CD14-positive monocyte (primary cell): ENCODE data around the gene NOSIP. TPM values are rescaled to one million over a fixed set of nuclear protein-coding genes. Genes with fewer than 3 reads are reported as not detected.

Source experiments
- DNase-seq, 3 donors: peaks; one replicate each; pipeline ENCODE4 v3.0.0-alpha.2; 2011 to 2022
- H2AFZ ChIP-seq: 2 replicates; pipeline ENCODE4 v1.6.0; 2012; ENCODE audit warnings: mild to moderate bottlenecking, low read depth, low read length, inconsistent platforms; ENCODE audit not compliant: insufficient read depth, poor library complexity, severe bottlenecking
- H3K27ac ChIP-seq, 2 donors: 1 replicate in 1 of 2; 2 replicates in 1 of 2; pipeline ENCODE4 v1.5.1; 2012 to 2013; ENCODE audit warnings: low read length in 2 of 2, control low read depth in 1 of 2, inconsistent platforms in 1 of 2, low read depth in 1 of 2, mild to moderate bottlenecking in 1 of 2
- H3K27me3 ChIP-seq, 2 donors: one replicate each; pipeline versions ENCODE4 v1.6.0 to v1.6.1; 2011 to 2013; ENCODE audit warnings: low read length in 2 of 2; ENCODE audit not compliant: control insufficient read depth in 2 of 2, insufficient read depth in 2 of 2
- H3K36me3 ChIP-seq, 2 donors: replicated peaks in 1 of 2; 1 replicate in 1 of 2; 2 replicates in 1 of 2; pipeline versions ENCODE4 v1.5.1 to v1.6.1; 2012 to 2013; ENCODE audit warnings: low read length in 2 of 2, control low read depth in 1 of 2, inconsistent platforms in 1 of 2, mild to moderate bottlenecking in 1 of 2; ENCODE audit not compliant: insufficient read depth in 2 of 2, control insufficient read depth in 1 of 2
- H3K4me1 ChIP-seq, 2 donors: 1 replicate in 1 of 2; 2 replicates in 1 of 2; pipeline versions ENCODE4 v1.5.1 to v1.6.1; 2012 to 2013; ENCODE audit warnings: low read length in 2 of 2, control low read depth in 1 of 2, inconsistent platforms in 1 of 2, mild to moderate bottlenecking in 1 of 2, moderate library complexity in 1 of 2; ENCODE audit not compliant: insufficient read depth in 2 of 2, control insufficient read depth in 1 of 2
- H3K4me2 ChIP-seq: replicated peaks from 2 replicates; pipeline ENCODE3; 2012; ENCODE audit warnings: low read length, moderate library complexity, mild to moderate bottlenecking; ENCODE audit not compliant: poor library complexity, severe bottlenecking; ENCODE audit errors: extremely low read depth
- H3K4me3 ChIP-seq, 3 experiments: fragments of 200-600 bp in 1 of 3; sonication (generic) in 1 of 3; replicated peaks in 1 of 3; 1 replicate in 2 of 3; 2 replicates in 1 of 3; pipeline ENCODE4 v1.5.1; 2011 to 2013; ENCODE audit warnings: low read length in 3 of 3, mild to moderate bottlenecking in 3 of 3, control low read depth in 2 of 3, low read depth in 2 of 3, inconsistent platforms in 1 of 3, moderate library complexity in 1 of 3
- H3K79me2 ChIP-seq: 2 replicates; pipeline ENCODE4 v1.6.0; 2012; ENCODE audit warnings: mild to moderate bottlenecking, control low read depth, inconsistent platforms, low read length, moderate library complexity; ENCODE audit not compliant: insufficient read depth
- H3K9ac ChIP-seq: 2 replicates; pipeline ENCODE4 v1.6.0; 2017; ENCODE audit warnings: low read length, mild to moderate bottlenecking; ENCODE audit not compliant: insufficient read depth, poor library complexity, severe bottlenecking
- H3K9me3 ChIP-seq, 2 donors: replicated peaks in 1 of 2; 1 replicate in 1 of 2; 2 replicates in 1 of 2; pipeline versions ENCODE4 v1.5.1 to v1.6.1; 2012 to 2013; ENCODE audit warnings: low read length in 2 of 2, control low read depth in 1 of 2; ENCODE audit not compliant: control insufficient read depth in 1 of 2, insufficient read depth in 1 of 2
- H4K20me1 ChIP-seq: 2 replicates; pipeline ENCODE4 v1.6.0; 2012; ENCODE audit warnings: mild to moderate bottlenecking, low read length, control low read depth, moderate library complexity; ENCODE audit not compliant: insufficient read depth
- H3K27ac Mint-ChIP-seq, 7 donors: one replicate each; pipeline ENCODE4 v1.8.0; 2020; ENCODE audit warnings: mild to moderate bottlenecking in 7 of 7, mixed read lengths in 7 of 7, moderate library complexity in 6 of 7, inconsistent platforms in 2 of 7
- H3K27me3 Mint-ChIP-seq, 3 donors: one replicate each; pipeline ENCODE4 v1.8.0; 2021 to 2022; ENCODE audit warnings: low read depth in 3 of 3, mild to moderate bottlenecking in 3 of 3, mixed read lengths in 3 of 3, moderate library complexity in 3 of 3, inconsistent platforms in 1 of 3
- H3K36me3 Mint-ChIP-seq, 2 donors: one replicate each; pipeline ENCODE4 v1.8.0; 2020; ENCODE audit warnings: mixed read lengths in 2 of 2, inconsistent platforms in 1 of 2, mild to moderate bottlenecking in 1 of 2
- H3K4me1 Mint-ChIP-seq: one replicate; pipeline ENCODE4 v1.8.0; 2020; ENCODE audit warnings: mild to moderate bottlenecking, mixed read lengths
- H3K4me3 Mint-ChIP-seq, 2 donors: one replicate each; pipeline ENCODE4 v1.8.0; 2020; ENCODE audit warnings: mild to moderate bottlenecking in 2 of 2, mixed read lengths in 2 of 2, moderate library complexity in 1 of 2
- H3K9me3 Mint-ChIP-seq, 7 donors: one replicate each; pipeline ENCODE4 v1.8.0; 2020 to 2022; ENCODE audit warnings: mixed read lengths in 7 of 7, mild to moderate bottlenecking in 6 of 7, moderate library complexity in 6 of 7, inconsistent platforms in 2 of 7
- WGBS: methylation state at CpG from one replicate; pipeline ENCODE4 v1.1.5; 2013; ENCODE audit warnings: missing lambda C conversion rate; ENCODE audit not compliant: insufficient coverage; 5-methylcytosine and 5-hydroxymethylcytosine counted together
- intact Hi-C, 2 donors: fragments of 100-400 bp; cut with micrococcal nuclease; formaldehyde crosslinking; loops; one replicate each; pipeline versions ENCODE4 v1.15.0 to v1.15.1; 2023
- polyA plus RNA-seq, 3 donors: library from polyadenylated mRNA; depleted of rRNA in 1 of 3; unstranded in 2 of 3; stranded (reverse) in 1 of 3; fragments of 300-500 nt in 2 of 3; fragments of >200 nt in 1 of 3; fragmentation: Illumina TruSeq in 2 of 3; gene quantifications; 1 replicate in 2 of 3; 2 replicates in 1 of 3; pipeline ENCODE4 v1.2.3, GENCODE V29; 2012 to 2021
- TF ChIP-seq, protein P1 (sequence below): fragments of 200-600 bp; IDR thresholded peaks from one replicate; pipeline ENCODE4 v1.8.0; 2022; ENCODE audit warnings: antibody characterized with exemption, mild to moderate bottlenecking

The NOSIP gene
- polyA plus RNA-seq, 3 donors: 63.4 to 120 (median 96.4) TPM

DNA sequence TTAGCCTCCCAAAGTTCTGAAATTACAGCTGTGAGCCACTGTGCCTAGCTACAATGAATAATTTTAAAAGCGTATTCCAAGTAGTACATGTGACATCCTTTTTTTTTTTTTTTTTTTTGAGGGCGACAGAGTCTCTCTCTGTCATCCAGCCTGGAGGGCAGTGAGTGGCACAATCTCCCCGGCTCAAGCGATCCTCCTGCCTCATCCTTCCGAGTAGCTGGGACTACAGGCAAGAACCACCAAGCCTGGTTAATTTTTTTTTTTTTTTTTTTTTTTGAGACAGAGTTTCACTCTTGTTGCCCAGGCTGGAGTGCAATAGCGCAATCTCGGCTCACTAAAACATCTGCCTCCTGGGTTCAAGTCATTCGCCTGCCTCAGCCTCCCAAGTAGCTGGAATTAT is 6.9 kb upstream of the NOSIP start:
- Mint-ChIP-seq H3K9me3 (no peaks in the 10 kb centered on the region), H3K27ac (no peak overlapping the region), H3K4me3 (no peak overlapping the region), H3K36me3 (no peaks in the 10 kb centered on the region), H3K27me3 (peaks cover 1 to 10% (median 3%) of the 10 kb centered on the region in 3 donors), H3K4me1 (peaks cover 11% of the 10 kb centered on the region)
- DNase-seq: no peak
- no peaks in the 10 kb centered on the region for H3K36me3 ChIP-seq
- WGBS: no CpG with 5 or more reads among the region's 8 CpGs
- peaks cover 8% of the 10 kb centered on the region for H3K79me2 ChIP-seq
- H3K4me3 ChIP-seq: no peak overlapping the region
- H3K9me3 ChIP-seq: no peaks in the 10 kb centered on the region
- H3K9ac ChIP-seq: no peak overlapping the region
- no peak overlapping the region for H3K27ac ChIP-seq
- TF ChIP-seq, protein P1, sequence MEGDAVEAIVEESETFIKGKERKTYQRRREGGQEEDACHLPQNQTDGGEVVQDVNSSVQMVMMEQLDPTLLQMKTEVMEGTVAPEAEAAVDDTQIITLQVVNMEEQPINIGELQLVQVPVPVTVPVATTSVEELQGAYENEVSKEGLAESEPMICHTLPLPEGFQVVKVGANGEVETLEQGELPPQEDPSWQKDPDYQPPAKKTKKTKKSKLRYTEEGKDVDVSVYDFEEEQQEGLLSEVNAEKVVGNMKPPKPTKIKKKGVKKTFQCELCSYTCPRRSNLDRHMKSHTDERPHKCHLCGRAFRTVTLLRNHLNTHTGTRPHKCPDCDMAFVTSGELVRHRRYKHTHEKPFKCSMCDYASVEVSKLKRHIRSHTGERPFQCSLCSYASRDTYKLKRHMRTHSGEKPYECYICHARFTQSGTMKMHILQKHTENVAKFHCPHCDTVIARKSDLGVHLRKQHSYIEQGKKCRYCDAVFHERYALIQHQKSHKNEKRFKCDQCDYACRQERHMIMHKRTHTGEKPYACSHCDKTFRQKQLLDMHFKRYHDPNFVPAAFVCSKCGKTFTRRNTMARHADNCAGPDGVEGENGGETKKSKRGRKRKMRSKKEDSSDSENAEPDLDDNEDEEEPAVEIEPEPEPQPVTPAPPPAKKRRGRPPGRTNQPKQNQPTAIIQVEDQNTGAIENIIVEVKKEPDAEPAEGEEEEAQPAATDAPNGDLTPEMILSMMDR: no peak
- H3K4me2 ChIP-seq: no peak overlapping the region
- H3K27me3 ChIP-seq: no peaks in the 10 kb centered on the region
- intact Hi-C loops: no loop called here
- H4K20me1 ChIP-seq: peaks cover 5% of the 10 kb centered on the region
- peaks cover 9 to 18% of the 10 kb centered on the region in 2 donors for H3K4me1 ChIP-seq
- no peak overlapping the region for H2AFZ ChIP-seq

DNA sequence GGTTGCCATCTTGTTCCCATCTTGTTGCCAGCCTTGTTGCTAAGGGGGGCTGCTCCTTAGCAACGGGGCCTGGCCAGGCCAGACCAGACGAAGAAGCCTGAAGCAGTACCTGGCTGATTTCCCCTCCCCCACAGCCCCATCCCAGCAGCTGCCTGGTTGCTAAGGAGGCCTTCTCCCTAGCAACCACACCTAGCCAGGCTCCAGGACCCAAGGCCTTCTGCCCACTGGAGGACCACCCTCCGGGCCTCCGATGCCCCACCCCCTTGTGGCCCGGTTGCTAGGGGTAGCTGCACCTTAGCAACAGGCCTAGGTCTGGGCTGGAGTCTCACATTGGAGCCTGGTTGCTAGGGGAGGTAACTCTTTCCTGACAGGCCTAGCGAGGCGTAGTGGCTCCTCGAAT is 4.7 kb upstream of the NOSIP start:
- Histone ChIP-seq H3K4me3 (no peak overlapping the region), H3K79me2 (peaks cover 6% of the 10 kb centered on the region), H3K4me1 (peaks cover 7 to 15% of the 10 kb centered on the region in 2 donors), H4K20me1 (no peaks in the 10 kb centered on the region), H3K9me3 (no peaks in the 10 kb centered on the region), H3K36me3 (no peaks in the 10 kb centered on the region), H3K27me3 (no peaks in the 10 kb centered on the region), H3K4me2 (no peak overlapping the region), H3K9ac (no peak overlapping the region), H2AFZ (no peak overlapping the region), H3K27ac (no peak overlapping the region)
- no peak overlapping the region for H3K27ac Mint-ChIP-seq
- H3K36me3 Mint-ChIP-seq: no peaks in the 10 kb centered on the region
- 90% methylated on average over 8 of the region's 8 CpGs for WGBS
- intact Hi-C loops: no loop called here
- peaks cover 3 to 10% (median 3%) of the 10 kb centered on the region in 3 donors for H3K27me3 Mint-ChIP-seq
- DNase-seq: no peak
- TF ChIP-seq, protein P1: no peak
- no peak overlapping the region for H3K4me3 Mint-ChIP-seq
- no peaks in the 10 kb centered on the region for H3K9me3 Mint-ChIP-seq
- peaks cover 9% of the 10 kb centered on the region for H3K4me1 Mint-ChIP-seq
